NCI-H524 treated with DMSO at 0.1 percent for 48 hours (cell line): Measurements from ENCODE around the gene AP3B2.

Experiments
- DNase-seq: peaks from one replicate; lab custom pipeline; 2025; lab: John Stamatoyannopoulos, UW

Gene AP3B2

GRCh38 chr15:82698711-82699345 is 10.8 kb downstream of the AP3B2 start:
- DNase-seq = no peak

DNA sequence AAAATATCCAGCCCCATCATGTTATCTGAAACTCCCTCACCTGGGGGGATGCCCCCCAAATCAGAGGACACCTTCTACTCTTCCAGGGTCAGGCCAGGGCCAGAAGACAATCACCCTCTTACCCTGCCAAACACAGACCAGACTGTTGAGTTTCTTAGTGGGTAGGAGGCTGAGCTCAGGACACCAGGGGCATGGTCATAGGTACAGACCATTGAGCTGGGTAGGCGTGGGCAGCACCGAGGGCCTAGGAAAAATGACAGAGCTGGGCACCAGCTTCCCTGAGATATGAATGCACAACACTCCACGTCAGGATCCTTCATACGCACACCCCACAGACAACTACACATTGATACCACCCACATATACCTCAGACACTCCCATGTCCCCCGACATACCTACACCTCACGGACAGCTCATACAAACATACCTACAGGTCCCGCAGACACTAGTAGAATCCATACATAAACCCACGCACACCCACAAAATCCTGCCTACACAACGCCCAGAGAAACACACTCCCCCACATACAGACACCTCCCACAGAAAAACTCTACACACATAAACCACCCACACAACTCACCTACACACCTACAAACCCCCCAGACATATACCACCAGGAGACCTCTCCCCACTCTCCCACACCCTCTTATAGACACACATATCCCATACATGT is 11.8 kb downstream of the AP3B2 start:
- no peak for DNase-seq

GRCh38 chr15:82692171-82692570 is 17.5 kb downstream of the AP3B2 start:
- no peak for DNase-seq

DNA sequence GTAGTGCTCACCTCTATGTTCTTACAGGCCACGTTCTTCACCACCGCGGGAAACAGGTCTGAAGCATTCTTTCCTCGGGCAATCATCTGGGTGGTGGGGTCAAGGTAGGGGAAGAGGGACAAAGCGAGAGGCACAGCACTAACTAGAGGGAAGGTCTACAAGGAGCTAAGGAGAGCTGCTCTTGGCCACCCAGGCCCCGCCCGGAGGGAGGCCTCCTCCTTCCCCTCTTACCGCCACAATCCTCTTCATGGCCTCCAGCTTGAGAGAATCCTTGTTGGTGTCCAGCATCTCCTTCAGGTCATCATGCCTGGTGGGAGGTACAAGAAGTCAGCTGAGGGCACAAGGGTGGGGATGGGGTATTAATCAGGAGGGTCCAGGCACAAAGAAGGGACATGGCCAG is 20.5 kb downstream of the AP3B2 start:
- DNase-seq = no peak

DNA sequence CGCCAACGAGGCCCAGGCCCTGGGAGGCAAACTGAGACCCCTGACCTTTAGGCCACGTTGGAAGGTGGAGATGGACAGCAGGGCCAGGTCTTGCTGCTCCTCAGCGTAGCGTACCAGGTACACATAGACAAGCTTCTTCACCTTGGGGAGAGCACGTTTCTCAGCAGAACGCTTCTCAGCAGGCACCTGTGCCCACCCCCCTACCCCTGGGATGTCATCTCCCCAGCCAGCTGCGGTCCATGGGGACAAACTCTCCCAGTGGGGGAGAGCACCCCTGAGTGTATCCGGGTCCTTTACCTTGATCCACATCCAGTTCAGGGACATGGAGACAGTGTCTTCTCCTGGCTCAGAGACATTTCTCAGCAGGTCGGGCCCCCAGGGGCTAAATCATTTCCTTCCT is 21.0 kb downstream of the AP3B2 start:
- no peak for DNase-seq

DNA sequence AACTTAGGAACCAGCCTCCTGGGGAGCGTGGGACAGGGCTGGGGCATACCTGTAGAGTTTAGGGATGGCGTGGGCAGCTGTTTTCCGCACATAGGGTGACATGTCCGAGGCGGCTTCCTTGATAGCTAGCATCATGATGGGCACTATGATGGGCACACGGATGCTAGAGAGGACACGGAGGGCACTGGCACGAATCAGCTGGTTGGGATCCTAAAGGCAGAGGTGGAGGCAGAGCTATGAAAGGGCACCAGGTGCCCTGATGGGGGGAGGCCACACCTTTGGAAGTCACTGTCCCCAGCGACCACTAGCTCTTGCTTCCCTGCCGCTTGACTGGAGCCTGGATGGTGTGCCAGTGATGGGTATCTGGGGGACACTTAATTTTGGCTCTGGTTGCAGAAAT is 28.3 kb downstream of the AP3B2 start:
- DNase-seq = no peak

DNA sequence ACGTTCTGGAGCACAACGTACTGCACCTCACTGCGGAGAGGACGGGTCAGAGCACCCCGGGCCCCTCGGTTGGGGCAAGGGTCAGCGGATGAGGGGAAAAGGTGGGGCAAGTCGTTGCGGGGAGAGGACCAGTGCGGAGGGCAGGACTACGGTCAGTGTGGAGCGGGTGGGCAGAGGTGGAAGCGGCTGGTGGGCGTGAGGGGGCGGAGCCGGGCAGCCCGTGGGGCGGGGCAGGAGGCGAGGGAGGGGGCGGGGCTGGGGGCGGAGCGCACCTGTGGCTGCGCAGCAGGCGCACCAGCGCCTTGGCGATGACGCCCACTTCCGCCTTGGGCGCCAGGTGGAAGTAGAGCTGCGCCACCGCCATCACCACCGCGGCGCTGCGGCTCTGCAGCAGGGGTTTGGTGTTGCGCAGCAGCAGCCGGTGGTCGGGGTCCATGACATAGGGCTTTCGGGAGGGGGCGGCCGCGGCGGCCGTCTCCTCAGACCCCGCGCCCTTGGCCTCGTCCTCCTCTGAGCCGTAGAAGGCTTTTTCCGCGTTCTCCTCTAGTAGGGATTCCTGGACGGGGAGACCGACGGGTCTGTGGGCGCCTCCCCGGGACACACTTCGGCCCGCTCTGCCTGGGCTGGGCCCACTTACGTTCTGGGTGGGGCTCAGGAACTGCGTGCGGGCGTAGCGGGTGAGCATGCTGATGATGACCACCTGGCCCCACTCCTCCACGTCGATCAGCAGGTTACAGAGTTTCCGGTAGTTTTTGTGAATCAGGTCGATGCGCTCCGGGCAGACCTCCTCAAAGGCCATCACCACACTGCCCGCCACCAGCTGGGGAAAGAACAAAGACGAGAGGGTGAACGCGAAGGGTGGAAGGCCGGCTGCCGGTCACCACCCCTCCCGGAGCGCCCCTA is 29.2 kb downstream of the AP3B2 start:
- DNase-seq = no peak

- no peak for DNase-seq
These were observed 30.0 kb downstream of the AP3B2 start for GRCh38 chr15:82679626-82680199.

DNA sequence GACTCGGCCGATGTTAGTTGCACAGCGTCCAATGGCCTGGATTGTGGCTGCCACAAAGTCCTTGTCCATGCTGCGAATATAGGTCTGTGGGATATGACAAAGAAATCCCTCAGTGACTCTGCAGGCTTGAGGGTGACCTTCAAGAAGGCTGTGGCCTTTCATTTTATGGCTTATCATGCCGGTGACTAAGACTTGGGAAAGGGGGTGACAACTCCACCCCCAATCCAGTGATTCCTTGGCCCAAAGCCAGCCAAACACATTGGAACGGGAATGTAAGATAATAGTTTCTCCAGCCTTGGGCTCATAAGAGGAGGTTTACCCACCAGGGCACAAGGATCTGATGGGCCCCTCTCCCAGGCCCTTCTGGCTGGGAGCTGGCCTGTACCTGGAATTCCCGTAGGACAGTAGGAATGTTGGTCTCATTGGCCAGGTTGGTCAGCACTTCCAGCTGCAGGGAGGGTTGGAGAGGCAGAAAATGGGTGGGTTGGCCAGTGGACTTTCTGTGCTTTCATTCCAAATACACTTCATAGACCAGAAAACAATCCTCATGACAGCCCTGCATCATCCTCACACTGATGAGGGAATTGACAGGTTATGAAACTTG is 31.9 kb downstream of the AP3B2 start:
- no peak for DNase-seq

DNA sequence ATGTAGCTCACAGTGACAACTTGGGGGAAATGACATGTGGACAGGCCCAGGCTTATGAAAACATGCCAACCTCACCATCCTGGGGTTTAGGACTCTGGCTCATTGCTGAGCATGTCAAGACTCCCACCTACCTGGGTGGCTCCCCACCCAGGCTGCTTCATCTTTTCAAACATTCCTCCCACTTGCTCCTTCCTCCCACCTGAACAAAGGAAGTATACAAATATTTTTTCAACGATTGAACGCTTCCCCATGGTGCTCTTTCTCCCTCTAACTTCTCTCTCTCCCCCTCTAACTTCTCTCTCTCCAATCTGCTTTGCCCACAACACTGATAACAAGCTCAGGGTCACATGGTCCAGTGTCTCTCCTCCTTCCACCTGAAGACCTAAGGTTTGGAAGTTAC is 34.8 kb downstream of the AP3B2 start:
- DNase-seq = no peak

DNA sequence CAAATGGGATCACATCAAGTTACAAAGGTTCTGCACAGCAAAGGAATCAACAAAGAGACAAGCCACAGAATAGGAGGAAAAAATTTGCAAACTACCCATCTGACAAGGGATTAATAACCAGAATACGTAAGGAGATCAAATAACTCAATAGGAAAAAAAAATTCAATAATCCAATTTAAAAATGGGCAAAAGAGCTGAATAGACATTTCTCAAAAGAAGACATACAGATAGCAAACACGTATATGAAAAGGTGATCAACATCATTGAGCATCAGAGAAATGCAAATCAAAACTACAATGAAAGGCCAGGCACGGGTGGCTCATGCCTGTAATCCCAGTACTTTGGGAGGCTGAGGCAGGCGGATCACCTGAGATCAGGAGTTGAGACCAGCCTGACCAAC is 39.0 kb downstream of the AP3B2 start:
- no peak for DNase-seq

DNA sequence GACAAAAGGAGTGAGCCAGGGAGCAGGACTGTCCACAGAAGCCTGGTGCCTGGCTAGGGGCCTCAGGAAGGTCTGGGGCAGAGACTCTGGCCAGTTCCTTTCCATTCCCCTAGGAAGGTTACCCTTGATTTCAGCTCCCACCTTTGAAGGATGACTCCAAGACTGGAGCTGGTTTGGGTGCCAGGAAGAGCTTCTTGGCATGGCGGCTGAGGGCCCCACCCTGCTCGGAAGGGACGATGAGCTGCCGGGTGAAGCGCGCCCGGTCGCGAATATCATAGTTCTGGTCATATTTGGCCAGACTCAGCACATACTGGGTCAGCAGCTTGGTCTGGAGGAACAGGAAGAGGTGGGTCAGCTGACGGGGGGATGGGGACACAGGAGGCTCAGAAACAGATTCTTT is 43.1 kb downstream of the AP3B2 start:
- no peak for DNase-seq

DNA sequence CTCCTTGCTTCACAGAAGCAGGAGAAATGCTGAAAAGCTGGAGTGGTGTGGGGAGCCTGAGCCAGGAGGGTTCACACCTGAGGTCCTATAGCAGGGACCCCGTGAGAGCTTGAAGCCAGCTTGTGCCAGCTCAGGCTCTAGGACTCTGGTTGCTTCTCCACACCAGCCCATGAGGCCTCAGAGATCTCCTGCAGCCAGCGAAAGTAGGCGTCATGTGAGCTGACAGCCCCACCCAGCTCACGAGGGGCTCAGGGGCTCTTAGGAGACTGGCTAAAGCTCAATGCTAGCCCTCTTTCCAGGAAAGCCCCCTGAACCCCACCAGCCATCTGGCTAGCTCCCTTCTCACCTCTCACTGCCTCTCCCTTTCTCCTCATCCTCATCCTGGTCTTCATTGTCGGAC is 45.7 kb downstream of the AP3B2 start:
- DNase-seq = no peak

DNA sequence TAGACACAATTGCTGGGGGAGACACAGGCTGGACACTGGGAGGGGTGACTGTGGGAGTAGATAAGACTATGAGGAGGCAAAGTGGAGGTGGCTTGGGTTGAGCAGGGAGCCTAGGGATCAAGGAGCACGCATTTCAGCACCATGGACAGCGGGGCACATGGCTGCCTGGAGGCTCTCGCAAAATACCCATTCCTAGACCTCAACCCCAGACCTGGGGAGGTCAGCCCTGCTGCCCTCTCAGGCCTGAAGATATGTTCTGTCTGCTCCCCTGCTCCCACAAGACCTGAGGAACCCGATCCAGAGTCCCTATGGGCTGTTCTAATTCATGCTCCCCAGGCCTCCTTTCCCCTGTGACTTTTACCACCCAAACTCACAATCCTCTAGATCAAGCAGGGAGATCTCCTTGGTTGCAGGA is 46.5 kb downstream of the AP3B2 start:
- no peak for DNase-seq

DNA sequence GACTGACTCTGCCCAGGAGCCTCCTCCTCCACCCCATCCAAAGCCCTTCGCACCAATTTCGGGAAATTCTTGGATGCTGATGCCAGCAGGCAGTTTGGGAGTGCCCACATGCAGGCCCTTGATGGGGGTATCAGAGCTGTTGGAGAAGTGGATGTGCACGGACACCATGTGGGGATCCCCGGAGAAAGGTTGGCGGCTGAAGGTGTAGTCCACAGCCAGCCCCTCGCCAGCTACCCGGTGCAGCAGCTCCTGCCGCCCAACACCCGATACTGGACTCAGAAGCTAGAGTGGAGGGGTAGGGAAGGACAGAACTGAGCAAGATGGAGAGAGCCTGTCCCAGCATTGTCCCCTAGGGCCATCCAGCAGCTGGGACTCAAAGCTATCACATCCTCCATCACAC is 47.0 kb downstream of the AP3B2 start:
- DNase-seq = no peak

DNA sequence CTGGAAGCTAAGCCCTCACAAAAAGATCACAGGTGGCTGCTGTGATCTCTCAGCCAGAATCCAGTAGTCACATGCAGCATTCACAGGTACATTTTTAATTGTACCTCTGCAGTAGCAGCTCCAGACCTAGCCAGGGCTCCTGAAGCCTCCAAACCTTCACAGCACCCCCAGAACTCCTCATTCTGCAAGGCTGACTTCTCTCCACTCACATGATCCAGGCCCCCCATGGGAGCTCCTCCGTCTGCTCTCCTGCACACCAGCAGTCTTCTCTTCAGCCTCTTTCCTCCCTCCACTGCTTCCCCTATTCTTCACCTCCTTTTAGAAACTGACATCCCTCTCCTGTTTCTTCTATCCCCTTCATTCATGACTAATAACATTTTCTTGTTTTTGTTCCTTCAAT is 49.3 kb downstream of the AP3B2 start:
- no peak for DNase-seq

- DNase-seq = no peak
These were observed 52.9 kb downstream of the AP3B2 start for GRCh38 chr15:82656641-82657266.

- DNase-seq = no peak
These were observed 54.1 kb downstream of the AP3B2 start for GRCh38 chr15:82655606-82656005.

GRCh38 chr15:82653483-82654168 is 56.0 kb downstream of the AP3B2 start:
- no peak for DNase-seq

DNA sequence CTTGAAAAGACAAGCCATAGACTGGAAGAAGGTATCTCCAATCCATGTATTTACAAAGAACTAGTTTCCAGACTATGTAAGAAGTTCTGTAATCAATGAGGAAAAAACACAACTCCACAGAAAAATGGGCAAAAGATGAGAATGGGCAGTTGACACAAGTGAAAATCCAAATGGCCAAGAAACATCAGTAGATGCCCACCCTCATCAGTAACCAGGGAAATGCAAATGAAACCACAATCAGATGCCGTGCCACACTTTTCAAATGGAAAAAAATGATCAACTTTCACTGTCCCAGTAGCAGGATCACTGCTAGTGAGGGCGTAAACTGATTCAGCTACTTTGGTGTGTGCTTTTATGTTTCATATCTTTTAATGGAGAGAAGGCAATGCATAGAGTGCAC is 58.0 kb downstream of the AP3B2 start:
- no peak for DNase-seq

GRCh38 chr15:82650046-82650670 is 59.5 kb downstream of the AP3B2 start:
- DNase-seq = no peak
